HCT116 (cell line): ENCODE results near the gene ITGA11. TPM values are rescaled to one million over a fixed set of nuclear protein-coding genes. Genes with fewer than 3 reads are reported as not detected.

ENCODE experiments used
- ATAC-seq: fragments of 200-7000 bp; cut with Tn5 transposase; 2 replicates; pipeline ENCODE4 v1.9.1; 2020; ENCODE audit warnings: mild to moderate bottlenecking, moderate library complexity
- BruUV-seq: library from RNA; stranded (reverse); fragments of 400-500 nt; replicated peaks from 2 replicates; lab custom pipeline; 2021; lab: Mats Ljungman, UMichigan
- CTCF ChIA-PET: fragments of 300-600 bp; sonication (Branson Sonifier 250); formaldehyde crosslinking; loops from one replicate; lab custom pipeline; 2021; ENCODE audit warnings: antibody characterized with exemption; lab: Charles Lee
- POLR2A ChIA-PET: fragments of 300-600, 350-600 bp; sonication (Branson Sonifier 250); formaldehyde crosslinking; loops from one replicate; lab custom pipeline; 2021; ENCODE audit warnings: antibody characterized with exemption; lab: Charles Lee
- RAD21 ChIA-PET, 2 experiments: fragments of 300-600 bp; sonication (Branson Sonifier 250); formaldehyde crosslinking; loops; one replicate each; lab custom pipeline; 2023; ENCODE audit warnings: low total read pairs in 2 of 2; ENCODE audit not compliant: uncharacterized antibody in 2 of 2, unreplicated experiment in 2 of 2, low non-redundant PET in 1 of 2; lab: Charles Lee
- DNase-seq: peaks from one replicate; pipeline ENCODE4 v3.0.0-alpha.2; 2010; ENCODE audit warnings: low read depth, low spot score
- H2AFZ ChIP-seq: fragments of 200-600 bp; shearing (Covaris generic), sonication (generic); 2 replicates; pipeline ENCODE4 v1.6.1; 2017; ENCODE audit warnings: low read depth, mixed run types, mixed read lengths, antibody characterized with exemption, low read length; ENCODE audit not compliant: poor library complexity, severe bottlenecking
- H3K27ac ChIP-seq: 2 replicates; pipeline ENCODE4 v1.5.1; 2012; ENCODE audit warnings: low read depth, low read length
- H3K27me3 ChIP-seq: fragments of 200-600 bp; sonication (generic); 2 replicates; pipeline ENCODE4 v1.6.1; 2016; ENCODE audit warnings: mixed run types, low read length, mixed read lengths; ENCODE audit not compliant: insufficient read depth
- H3K36me3 ChIP-seq, 2 experiments: fragments of 200-500 bp in 1 of 2; fragments of 200-600 bp in 1 of 2; sonication (Bioruptor generic) in 1 of 2; sonication (generic) in 1 of 2; 2 replicates each; pipeline versions ENCODE4 v1.5.1 to v1.6.1; 2014 to 2016; ENCODE audit warnings: low read length in 2 of 2, inconsistent platforms in 1 of 2, mixed read lengths in 1 of 2, mixed run types in 1 of 2; ENCODE audit not compliant: insufficient read depth in 2 of 2, control insufficient read depth in 1 of 2
- H3K4me1 ChIP-seq, 2 experiments: fragments of 200-600 bp in 1 of 2; sonication (generic) in 1 of 2; 2 replicates each; pipeline versions ENCODE4 v1.5.1 to v1.6.1; 2012 to 2017; ENCODE audit warnings: low read length in 2 of 2, inconsistent platforms in 1 of 2, mild to moderate bottlenecking in 1 of 2, mixed read lengths in 1 of 2, mixed run types in 1 of 2, moderate library complexity in 1 of 2; ENCODE audit not compliant: insufficient read depth in 2 of 2, control insufficient read depth in 1 of 2
- H3K4me2 ChIP-seq: fragments of 200-600 bp; sonication (generic); 2 replicates; pipeline ENCODE4 v1.6.1; 2017; ENCODE audit warnings: mixed run types, low read length, mixed read lengths
- H3K4me3 ChIP-seq, 2 experiments: fragments of 200-600 bp in 1 of 2; sonication (generic) in 1 of 2; replicated peaks in 1 of 2; 2 replicates each; pipeline ENCODE4 v1.5.1; 2011 to 2016; ENCODE audit warnings: low read length in 2 of 2, control low read depth in 1 of 2, low read depth in 1 of 2, mild to moderate bottlenecking in 1 of 2, mixed read lengths in 1 of 2, mixed run types in 1 of 2
- H3K79me2 ChIP-seq: fragments of 200-600 bp; sonication (generic); 2 replicates; pipeline ENCODE4 v1.6.1; 2017; ENCODE audit warnings: mild to moderate bottlenecking, mixed run types, low read length, moderate library complexity, mixed read lengths; ENCODE audit not compliant: insufficient read depth
- H3K9ac ChIP-seq: fragments of 200-600 bp; sonication (generic); 2 replicates; pipeline ENCODE4 v1.6.1; 2016; ENCODE audit warnings: low read length, mixed read lengths
- H3K9me2 ChIP-seq: fragments of 200-600 bp; sonication (generic), shearing (Covaris generic); 2 replicates; pipeline ENCODE4 v1.6.1; 2017; ENCODE audit warnings: mixed run types, mild to moderate bottlenecking, moderate library complexity; ENCODE audit not compliant: insufficient read depth
- H3K9me3 ChIP-seq, 2 experiments: fragments of 200-500 bp in 1 of 2; fragments of 200-600 bp in 1 of 2; sonication (Bioruptor generic) in 1 of 2; sonication (generic) in 1 of 2; 2 replicates each; pipeline ENCODE4 v1.6.1; 2014 to 2017; ENCODE audit warnings: low read length in 2 of 2, mixed read lengths in 2 of 2, inconsistent platforms in 1 of 2, low read depth in 1 of 2, mild to moderate bottlenecking in 1 of 2, mixed run types in 1 of 2, moderate library complexity in 1 of 2; ENCODE audit not compliant: control insufficient read depth in 1 of 2, insufficient read depth in 1 of 2
- H4K20me1 ChIP-seq: fragments of 200-600 bp; sonication (generic), shearing (Covaris generic); 2 replicates; pipeline ENCODE4 v1.6.1; 2017; ENCODE audit warnings: mixed run types, mild to moderate bottlenecking, moderate library complexity; ENCODE audit not compliant: insufficient read depth
- CBX3 ChIP-seq: IDR thresholded peaks from 2 replicates; pipeline ENCODE4 v1.6.1; 2012; ENCODE audit warnings: low read depth
- CEBPB ChIP-seq: IDR thresholded peaks from 2 replicates; pipeline ENCODE4 v1.6.1; 2012; ENCODE audit warnings: low read depth
- ELF1 ChIP-seq: IDR thresholded peaks from 2 replicates; pipeline ENCODE4 v1.6.1; 2012; ENCODE audit warnings: low read depth, borderline replicate concordance
- EZH2 ChIP-seq: fragments of 200-600 bp; sonication (generic); IDR thresholded peaks from 2 replicates; pipeline ENCODE4 v1.6.1; 2017; ENCODE audit warnings: antibody characterized with exemption, mixed run types
- EZH2phosphoT487 ChIP-seq: fragments of 200-600 bp; IDR thresholded peaks from 2 replicates; pipeline ENCODE4 v1.6.1; 2018; ENCODE audit warnings: antibody characterized with exemption, borderline replicate concordance
- FOSL1 ChIP-seq: IDR thresholded peaks from 2 replicates; pipeline ENCODE4 v1.6.1; 2012; ENCODE audit warnings: low read depth
- JUND ChIP-seq: IDR thresholded peaks from 2 replicates; pipeline ENCODE4 v1.6.1; 2012
- POLR2A ChIP-seq: IDR thresholded peaks from 2 replicates; pipeline ENCODE4 v1.7.0; 2011; ENCODE audit warnings: borderline replicate concordance; ENCODE audit not compliant: insufficient read depth, insufficient read length; ENCODE audit errors: extremely low read depth
- RAD21 ChIP-seq: IDR thresholded peaks from 2 replicates; pipeline ENCODE4 v1.6.1; 2012; ENCODE audit warnings: low read depth, mild to moderate bottlenecking
- SP1 ChIP-seq: IDR thresholded peaks from 2 replicates; pipeline ENCODE4 v1.6.1; 2012; ENCODE audit warnings: low read depth
- intact Hi-C: fragments of 100-400 bp; cut with micrococcal nuclease; formaldehyde crosslinking; loops from 2 replicates; pipeline ENCODE4 v1.10.0; 2022
- total RNA-seq: library from RNA; stranded (reverse); gene quantifications from one replicate; pipeline ENCODE4 v1.2.1, GENCODE V29; 2021; ENCODE audit not compliant: unreplicated experiment
- TF ChIP-seq, protein P1 (sequence below): IDR thresholded peaks from 2 replicates; pipeline ENCODE4 v1.6.1; 2011; ENCODE audit warnings: mild to moderate bottlenecking, low read length, moderate library complexity; ENCODE audit not compliant: insufficient replicate concordance; ENCODE audit errors: extremely low read depth
- TF ChIP-seq, protein P2 (sequence below): IDR thresholded peaks from 2 replicates; pipeline ENCODE4 v1.6.1; 2012

Gene ITGA11
- total RNA-seq, 1 experiment from 2014 or later: not detected

DNA sequence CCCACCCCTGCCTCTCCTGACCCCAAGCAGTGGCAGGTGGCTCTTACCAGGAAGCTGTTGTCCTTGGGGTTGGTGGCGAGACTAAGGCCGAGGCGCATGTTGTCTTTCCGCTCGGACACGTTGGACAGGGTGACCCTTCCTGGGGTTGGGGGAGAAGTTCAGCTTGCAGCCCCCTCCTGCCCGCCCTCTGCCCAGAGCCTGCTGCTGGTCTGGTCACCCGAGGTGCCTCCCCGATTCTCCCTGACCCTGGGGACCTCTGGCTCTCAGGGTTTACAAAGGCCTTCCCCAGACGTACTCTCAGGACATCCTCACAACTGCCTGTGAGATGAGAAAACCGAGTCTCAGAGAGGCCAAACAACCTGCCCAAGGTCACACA, 67.3 kb downstream of the ITGA11 start:
- Histone ChIP-seq H3K9me3 (no peaks in the 10 kb centered on the region), H3K36me3 (no peaks in the 10 kb centered on the region), H3K4me1 (no peaks in the 10 kb centered on the region), H4K20me1 (no peaks in the 10 kb centered on the region)
- ChIA-PET CTCF (no interaction called here), POLR2A (no interaction called here)
- DNase-seq: no peak
- TF ChIP-seq EZH2phosphoT487 (no peak), CEBPB (no peak), ELF1 (no peak), RAD21 (no peak), CBX3 (no peak)
- TF ChIP-seq, protein P1, sequence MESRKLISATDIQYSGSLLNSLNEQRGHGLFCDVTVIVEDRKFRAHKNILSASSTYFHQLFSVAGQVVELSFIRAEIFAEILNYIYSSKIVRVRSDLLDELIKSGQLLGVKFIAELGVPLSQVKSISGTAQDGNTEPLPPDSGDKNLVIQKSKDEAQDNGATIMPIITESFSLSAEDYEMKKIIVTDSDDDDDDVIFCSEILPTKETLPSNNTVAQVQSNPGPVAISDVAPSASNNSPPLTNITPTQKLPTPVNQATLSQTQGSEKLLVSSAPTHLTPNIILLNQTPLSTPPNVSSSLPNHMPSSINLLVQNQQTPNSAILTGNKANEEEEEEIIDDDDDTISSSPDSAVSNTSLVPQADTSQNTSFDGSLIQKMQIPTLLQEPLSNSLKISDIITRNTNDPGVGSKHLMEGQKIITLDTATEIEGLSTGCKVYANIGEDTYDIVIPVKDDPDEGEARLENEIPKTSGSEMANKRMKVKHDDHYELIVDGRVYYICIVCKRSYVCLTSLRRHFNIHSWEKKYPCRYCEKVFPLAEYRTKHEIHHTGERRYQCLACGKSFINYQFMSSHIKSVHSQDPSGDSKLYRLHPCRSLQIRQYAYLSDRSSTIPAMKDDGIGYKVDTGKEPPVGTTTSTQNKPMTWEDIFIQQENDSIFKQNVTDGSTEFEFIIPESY: no peak
- TF ChIP-seq, protein P2, sequence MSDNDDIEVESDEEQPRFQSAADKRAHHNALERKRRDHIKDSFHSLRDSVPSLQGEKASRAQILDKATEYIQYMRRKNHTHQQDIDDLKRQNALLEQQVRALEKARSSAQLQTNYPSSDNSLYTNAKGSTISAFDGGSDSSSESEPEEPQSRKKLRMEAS: no peak
- TF ChIP-seq, all 23 proteins: peak for 0
- Histone ChIP-seq H2AFZ (no peak overlapping the region), H3K9ac (no peak overlapping the region), H3K79me2 (no peaks in the 10 kb centered on the region), H3K4me3 (no peak overlapping the region), H3K27ac (no peak overlapping the region), H3K4me2 (no peak overlapping the region), H3K9me2 (no peaks in the 10 kb centered on the region), H3K27me3 (no peaks in the 10 kb centered on the region; the same call in 1 of the 2 replicates)
- RAD21 ChIA-PET: no interaction called here
- ATAC-seq: no peak
- intact Hi-C loops: no loop called here
- BruUV-seq: no TSS peak

DNA sequence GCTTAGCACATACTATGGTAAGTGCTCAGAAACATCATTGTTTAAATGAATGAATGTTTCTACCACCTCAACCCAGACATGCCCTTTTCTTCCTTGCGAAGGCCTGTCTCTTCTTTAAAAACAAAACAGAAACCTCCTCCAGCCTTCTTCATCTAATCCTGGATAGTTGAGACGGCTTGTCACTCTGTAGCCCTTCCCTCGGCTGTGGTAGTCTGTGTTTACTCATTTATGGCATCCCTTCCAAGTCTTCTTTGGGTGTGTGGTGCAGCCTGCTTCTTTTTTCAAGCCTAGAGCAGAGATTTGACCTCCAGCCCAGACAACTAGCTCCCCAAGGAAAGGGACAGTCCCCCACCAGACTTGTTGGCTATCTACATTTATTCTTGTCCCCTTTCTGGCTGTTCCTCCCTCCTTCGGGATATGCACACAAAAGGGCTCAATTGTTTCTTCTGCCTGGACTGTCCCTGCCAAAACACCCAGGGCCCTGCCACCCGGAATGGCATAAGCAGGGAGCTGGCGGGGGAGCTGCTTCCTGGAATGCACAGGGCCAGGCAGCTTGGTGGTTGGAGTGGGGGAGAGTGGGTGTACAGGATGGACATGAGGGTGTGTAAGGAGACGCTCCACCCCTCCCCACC, 67.8 kb downstream of the ITGA11 start:
- Histone ChIP-seq H3K9me2 (no peaks in the 10 kb centered on the region), H3K4me2 (no peak overlapping the region), H3K27me3 (no peaks in the 10 kb centered on the region; the same call in 1 of the 2 replicates), H3K4me1 (no peaks in the 10 kb centered on the region), H3K9ac (no peak overlapping the region), H4K20me1 (no peaks in the 10 kb centered on the region), H3K79me2 (no peaks in the 10 kb centered on the region), H3K36me3 (no peaks in the 10 kb centered on the region), H3K27ac (no peak overlapping the region), H2AFZ (no peak overlapping the region), H3K4me3 (no peak overlapping the region), H3K9me3 (no peaks in the 10 kb centered on the region)
- ChIA-PET CTCF (no interaction called here), RAD21 (no interaction called here), POLR2A (no interaction called here)
- no peak for ATAC-seq
- intact Hi-C loops: no loop called here
- TF ChIP-seq SP1 (no peak), JUND (no peak), POLR2A (no peak), EZH2 (no peak), FOSL1 (no peak), EZH2phosphoT487 (no peak), CEBPB (no peak)
- TF ChIP-seq, protein P2: no peak
- TF ChIP-seq, protein P1: no peak
- no peak for DNase-seq
- no TSS peak for BruUV-seq
